Gastroesophageal sphincter (tissue), 3 donors: ENCODE results near the gene PLPP2.

ENCODE experiments used
- EP300 ChIP-seq: sonication (generic); formaldehyde crosslinking; IDR thresholded peaks from one replicate; pipeline ENCODE4 v1.6.1; 2017; ENCODE audit warnings: antibody characterized with exemption, mild to moderate bottlenecking
- POLR2A ChIP-seq, 2 donors: fragments of 450-650 bp; IDR thresholded peaks; one replicate each; pipeline ENCODE4 v1.6.1; 2017; ENCODE audit warnings: antibody characterized with exemption in 2 of 2, mild to moderate bottlenecking in 2 of 2, moderate library complexity in 1 of 2
- POLR2AphosphoS5 ChIP-seq: sonication (generic); formaldehyde crosslinking; IDR thresholded peaks from one replicate; pipeline ENCODE4 v1.6.1; 2017; ENCODE audit warnings: antibody characterized with exemption
- TF ChIP-seq, protein P1 (sequence below), 4 experiments: fragments of 200-600 bp in 2 of 4; fragments of 450-650 bp in 2 of 4; sonication (generic) in 1 of 4; IDR thresholded peaks; one replicate each; pipeline ENCODE4 v1.5.1; 2017 to 2019; ENCODE audit warnings: antibody characterized with exemption in 4 of 4, mild to moderate bottlenecking in 2 of 4, moderate library complexity in 2 of 4

DNA sequence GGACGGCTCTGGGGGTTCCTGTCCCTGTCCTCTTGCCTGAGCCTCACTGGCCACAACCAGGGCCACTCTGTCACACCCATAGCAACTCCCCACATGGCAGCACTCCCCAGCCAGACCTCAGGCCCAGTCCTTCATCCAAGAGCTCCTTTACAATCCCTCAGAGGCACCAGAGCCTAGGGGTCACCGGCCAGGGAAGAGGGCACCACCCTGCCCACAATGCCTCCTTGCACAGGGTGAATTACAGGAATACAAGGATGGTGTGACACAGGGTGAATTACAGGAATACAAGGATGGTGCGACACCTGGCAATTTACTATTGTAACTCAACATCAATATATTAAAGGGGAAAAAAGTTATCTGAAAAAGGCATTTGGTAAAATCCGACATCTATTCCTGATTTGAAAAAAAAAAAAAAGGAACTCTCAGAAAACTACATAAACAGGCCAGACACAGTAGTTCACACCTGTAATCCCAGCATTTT is 36.9 kb upstream of the PLPP2 start:
- TF ChIP-seq POLR2A (IDR thresholded peaks at IDR 0.05) (no peak), POLR2AphosphoS5 (no peak), EP300 (no peak)
- TF ChIP-seq, protein P1, sequence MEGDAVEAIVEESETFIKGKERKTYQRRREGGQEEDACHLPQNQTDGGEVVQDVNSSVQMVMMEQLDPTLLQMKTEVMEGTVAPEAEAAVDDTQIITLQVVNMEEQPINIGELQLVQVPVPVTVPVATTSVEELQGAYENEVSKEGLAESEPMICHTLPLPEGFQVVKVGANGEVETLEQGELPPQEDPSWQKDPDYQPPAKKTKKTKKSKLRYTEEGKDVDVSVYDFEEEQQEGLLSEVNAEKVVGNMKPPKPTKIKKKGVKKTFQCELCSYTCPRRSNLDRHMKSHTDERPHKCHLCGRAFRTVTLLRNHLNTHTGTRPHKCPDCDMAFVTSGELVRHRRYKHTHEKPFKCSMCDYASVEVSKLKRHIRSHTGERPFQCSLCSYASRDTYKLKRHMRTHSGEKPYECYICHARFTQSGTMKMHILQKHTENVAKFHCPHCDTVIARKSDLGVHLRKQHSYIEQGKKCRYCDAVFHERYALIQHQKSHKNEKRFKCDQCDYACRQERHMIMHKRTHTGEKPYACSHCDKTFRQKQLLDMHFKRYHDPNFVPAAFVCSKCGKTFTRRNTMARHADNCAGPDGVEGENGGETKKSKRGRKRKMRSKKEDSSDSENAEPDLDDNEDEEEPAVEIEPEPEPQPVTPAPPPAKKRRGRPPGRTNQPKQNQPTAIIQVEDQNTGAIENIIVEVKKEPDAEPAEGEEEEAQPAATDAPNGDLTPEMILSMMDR (IDR thresholded peaks at IDR 0.05) = no peak
